GM19240 (cell line): ENCODE measurements around the gene ATF4.

Experiments
- DNase-seq: peaks from one replicate; pipeline ENCODE4 v3.0.0; 2011; ENCODE audit warnings: low spot score; ENCODE audit not compliant: insufficient read length

Gene ATF4

DNA sequence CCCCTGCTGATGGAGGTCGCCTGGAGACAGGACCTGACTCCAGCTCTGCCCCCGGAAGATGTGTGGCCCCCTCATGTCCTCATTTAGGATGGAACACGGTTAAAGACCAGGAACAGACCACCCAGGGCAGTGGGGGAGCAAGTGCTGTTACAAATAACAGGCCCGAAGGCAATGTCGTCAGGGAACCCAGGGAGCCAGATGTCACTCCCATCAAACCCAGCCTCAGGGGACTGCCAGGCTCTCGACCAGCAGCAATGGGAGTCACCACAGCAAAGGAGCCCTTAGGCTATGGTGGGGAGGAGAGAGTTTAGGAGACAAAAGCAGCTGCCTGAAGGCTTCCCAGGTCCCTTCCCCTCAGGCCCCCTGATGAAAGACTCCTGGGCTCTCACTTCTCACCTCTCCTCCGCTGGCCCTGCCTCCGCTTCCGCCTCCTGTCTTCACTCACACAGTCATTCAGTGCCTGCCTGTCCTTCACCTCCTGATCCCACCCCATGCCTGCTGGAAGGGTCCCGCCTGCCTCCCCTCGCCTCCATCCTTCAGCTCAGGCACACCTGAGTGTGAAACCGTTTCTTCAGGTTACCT is 7.8 kb downstream of the ATF4 start:
- DNase-seq, result no peak

DNA sequence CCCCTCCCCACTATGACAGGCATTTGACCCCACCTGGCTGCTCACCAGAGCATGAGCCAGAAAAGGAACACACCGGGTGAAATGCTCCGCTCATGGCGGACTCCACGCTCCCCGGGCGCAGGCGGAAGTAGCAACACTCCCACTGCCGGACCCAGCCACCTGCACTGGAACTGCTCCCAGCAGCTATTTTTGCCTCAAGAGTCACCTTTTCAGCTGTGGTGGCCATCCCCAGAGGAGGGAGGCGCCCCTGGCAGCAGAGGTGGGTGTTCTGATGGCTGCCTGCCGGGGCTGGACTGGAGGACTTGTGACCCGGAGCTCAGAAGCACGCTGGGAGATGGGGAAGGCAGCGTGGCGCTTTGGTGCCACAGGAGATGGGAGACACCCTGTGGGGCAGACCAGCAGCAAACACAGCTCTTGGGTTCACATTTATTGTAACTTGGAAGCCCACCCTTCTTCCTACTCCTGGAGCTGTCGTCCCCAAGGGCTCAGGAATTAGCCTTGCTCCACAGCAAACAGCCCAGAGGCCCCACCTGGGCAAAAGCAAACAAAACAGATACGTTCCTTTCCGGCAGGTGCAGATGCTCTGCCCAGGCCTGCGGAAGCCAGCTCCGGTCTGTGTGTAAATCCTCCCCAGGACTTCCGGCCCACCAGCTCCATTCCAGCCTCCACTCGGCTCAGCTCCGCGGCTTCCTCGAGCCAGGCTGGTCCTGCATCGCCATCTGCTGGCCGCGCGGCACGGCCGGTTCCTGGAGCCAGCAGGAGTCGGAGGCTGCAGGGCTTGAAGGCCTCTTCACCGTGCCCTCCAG is 8.5 kb downstream of the ATF4 start:
- DNase-seq, result peak; percentile 44

DNA sequence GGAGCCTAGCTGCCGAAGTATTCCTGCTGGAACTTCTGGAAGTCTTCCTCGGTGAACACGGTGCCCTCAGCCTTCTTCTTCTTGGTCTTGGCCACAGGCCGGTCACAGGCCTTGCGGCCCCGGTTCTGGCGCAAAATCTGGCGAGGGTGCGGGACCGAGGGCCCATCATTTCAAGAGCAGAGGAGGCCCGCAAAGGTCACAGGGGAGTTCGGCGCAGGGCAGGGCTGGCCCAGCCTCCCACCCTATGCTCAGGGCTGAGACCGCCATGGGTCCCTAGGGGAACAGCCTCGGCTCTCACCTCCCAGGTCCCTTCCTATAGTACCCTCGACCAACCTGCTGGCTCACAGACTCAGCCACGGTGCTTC is 9.1 kb downstream of the ATF4 start:
- no peak for DNase-seq

GRCh38 chr22:39530116-39530515 is 9.8 kb downstream of the ATF4 start:
- DNase-seq, result no peak

GRCh38 chr22:39530692-39531331 is 10.4 kb downstream of the ATF4 start:
- no peak for DNase-seq

- DNase-seq, result peak; percentile 96
Observed at GRCh38 chr22:39532215-39533073, 12.1 kb downstream of the ATF4 start, which contains the start of gene RPS19BP1. TSS of gene RPS19BP1 (minus strand) at chr22:39532748. CDS start at chr22:39532738, 10 bp downstream.

- DNase-seq, result no peak
Observed at GRCh38 chr22:39534092-39534506, 13.7 kb downstream of the ATF4 start.

- no peak for DNase-seq
Observed at GRCh38 chr22:39534591-39535356, 14.4 kb downstream of the ATF4 start.

DNA sequence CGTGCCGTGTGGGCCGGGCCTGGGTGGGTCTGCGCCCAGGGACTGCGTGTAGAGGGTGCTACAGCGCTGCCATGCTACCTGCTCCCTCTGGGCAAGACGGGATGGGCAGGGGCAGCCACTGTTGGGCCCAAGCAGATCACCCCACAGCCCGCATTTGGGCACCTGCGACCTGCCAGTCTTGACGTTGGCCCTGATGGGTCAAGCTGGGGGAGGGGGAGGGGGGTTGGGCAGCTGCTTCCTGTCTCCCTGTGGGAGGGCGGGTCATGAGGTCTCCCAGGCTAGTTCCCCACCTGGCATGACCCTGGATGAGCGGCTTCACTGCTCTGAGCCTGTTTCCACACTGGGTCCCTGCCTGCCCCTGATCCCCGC is 15.0 kb downstream of the ATF4 start:
- DNase-seq, result no peak

DNA sequence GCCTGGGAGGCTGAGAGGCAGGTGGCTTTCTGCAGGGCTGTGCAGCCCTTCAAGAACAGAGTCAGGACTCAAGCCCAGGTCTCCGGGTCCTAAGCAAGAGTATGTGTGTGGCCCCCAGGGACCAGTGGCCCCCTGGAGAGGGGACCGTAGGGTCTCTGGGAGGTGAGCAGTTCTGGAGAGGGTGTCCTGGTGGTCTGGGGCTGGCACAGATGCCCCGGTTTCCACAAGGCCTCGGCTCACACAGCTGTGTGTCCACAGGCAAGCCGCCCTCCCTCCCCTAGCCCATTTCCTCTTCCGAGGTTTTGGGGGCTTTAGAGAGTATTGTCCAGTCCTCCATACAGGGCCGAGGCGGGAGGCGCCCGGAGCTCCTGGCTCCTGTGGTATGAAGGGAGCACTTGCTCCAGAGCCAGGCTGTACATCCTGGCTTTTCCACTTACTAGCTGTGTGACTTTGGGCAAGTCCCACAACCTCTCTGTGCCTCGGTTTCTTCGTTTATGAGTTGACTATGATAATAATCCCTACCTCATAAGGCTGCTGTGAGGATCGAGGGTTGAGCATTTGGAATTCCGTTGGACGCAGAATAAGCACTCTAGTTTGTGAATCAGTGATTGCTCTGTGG is 15.6 kb downstream of the ATF4 start:
- no peak for DNase-seq

DNA sequence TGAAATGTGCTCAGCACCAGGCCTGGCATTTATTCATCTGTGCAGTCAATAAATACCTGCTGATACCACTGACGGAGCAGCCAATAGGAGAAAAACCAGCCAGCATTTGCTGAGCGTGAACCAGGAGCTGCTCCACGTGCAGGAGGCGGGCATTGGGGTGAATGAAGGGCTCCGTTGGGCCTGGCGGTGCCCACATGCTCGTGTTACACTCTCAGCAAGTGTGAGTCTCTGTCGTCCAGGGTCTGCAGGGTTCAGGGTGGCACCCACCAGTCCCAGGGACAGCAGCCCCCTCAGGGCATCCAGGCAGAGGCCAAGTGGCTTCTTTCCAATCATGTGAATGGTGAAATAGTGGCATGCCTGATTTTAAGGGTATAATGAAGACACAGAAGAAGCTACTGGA is 16.3 kb downstream of the ATF4 start:
- DNase-seq, result no peak

DNA sequence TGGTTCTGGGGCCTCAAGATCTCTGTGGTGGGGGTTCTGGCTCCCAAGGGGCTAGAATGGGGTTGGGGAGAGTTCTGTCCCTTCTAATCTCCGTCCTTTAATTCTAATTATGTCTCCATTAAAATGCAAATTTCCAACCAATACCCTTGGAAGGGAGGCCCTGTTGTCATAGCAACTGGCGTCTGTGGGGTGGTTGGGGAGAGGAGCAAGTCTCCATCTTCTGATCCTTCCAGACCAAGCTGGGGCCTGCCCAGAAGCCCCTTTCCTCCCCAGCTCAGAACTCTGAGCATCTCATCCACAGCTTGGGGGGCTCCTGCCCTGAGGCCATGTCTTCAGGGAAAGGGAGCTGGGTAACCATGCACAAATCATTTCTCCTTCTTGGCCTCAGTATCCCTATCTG is 17.6 kb downstream of the ATF4 start:
- DNase-seq, result no peak

GRCh38 chr22:39543095-39543494 is 22.7 kb downstream of the ATF4 start:
- DNase-seq, result no peak

- DNase-seq, result no peak
Observed at GRCh38 chr22:39545386-39546365, 25.3 kb downstream of the ATF4 start.

DNA sequence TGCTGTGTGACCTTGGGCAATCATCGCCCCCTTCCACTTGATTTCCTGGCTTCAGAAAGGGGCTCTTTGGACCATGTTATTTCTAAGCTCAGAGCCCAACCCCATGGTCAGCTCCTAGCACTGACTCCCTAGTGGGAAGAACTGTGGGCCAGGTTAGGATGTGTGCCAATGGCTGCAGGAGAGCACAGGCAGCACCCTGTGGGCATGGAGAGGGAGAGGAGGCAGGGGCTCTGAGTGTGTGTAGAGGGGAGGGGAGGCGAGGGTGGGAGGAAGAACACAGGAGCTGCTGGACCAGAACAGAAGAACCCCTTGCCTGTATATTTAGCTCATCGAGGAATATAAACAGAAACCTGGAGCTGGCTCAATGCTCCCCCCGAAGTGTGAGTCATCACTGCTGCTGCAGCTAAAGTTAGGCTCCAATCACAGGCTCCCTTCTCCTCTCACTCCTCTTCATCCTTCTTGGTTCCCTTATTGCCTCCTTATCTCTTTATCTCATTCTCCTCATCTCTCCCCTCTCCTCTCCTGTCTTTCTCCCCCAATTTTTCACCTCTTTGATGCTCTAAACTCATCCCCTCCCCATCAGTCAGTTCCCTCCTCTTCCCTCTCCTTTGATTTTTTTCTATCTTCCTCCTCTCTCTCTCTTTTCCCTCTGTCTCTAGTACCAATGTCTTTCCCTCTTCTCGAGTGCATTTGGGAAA is 26.7 kb downstream of the ATF4 start:
- no peak for DNase-seq

- DNase-seq, result no peak
Observed at GRCh38 chr22:39547587-39547947, 27.2 kb downstream of the ATF4 start.

- DNase-seq, result no peak
Observed at GRCh38 chr22:39553429-39553828, 33.1 kb downstream of the ATF4 start.

- no peak for DNase-seq
Observed at GRCh38 chr22:39554151-39554550, 33.8 kb downstream of the ATF4 start.
